Fibroblast of the aortic adventitia (primary cell): ENCODE data around the gene FAM131A. TPM values are rescaled to one million over a fixed set of nuclear protein-coding genes. Genes with fewer than 3 reads are reported as not detected.

Experiments used
- DNase-seq: peaks from one replicate; pipeline ENCODE4 v3.0.0-alpha.2; 2010; ENCODE audit warnings: low read depth
- H3K4me3 ChIP-seq: 2 replicates; pipeline ENCODE4 v1.5.1; 2011; ENCODE audit warnings: low read depth, mild to moderate bottlenecking, control low read depth, low read length, moderate library complexity
- CTCF ChIP-seq: IDR thresholded peaks from 2 replicates; pipeline ENCODE4 v1.5.1; 2011; ENCODE audit warnings: mild to moderate bottlenecking, low read length, control low read depth, inconsistent platforms; ENCODE audit not compliant: insufficient read depth
- total RNA-seq: library from RNA; depleted of rRNA; stranded (reverse); fragments of >200 nt; gene quantifications from 2 replicates; pipeline ENCODE4 v1.2.3, GENCODE V29; 2012; ENCODE audit warnings: low replicate concordance

FAM131A gene
- total RNA-seq, 1 donor = 14.0 TPM

GRCh38 chr3:184368586-184369183 lies 31.3 kb downstream of the FAM131A start:
- DNase-seq = peak; percentile 90
- TF ChIP-seq CTCF = no peak
- H3K4me3 ChIP-seq = no peak overlapping the region

- H3K4me3 ChIP-seq = no peak overlapping the region
- TF ChIP-seq CTCF = peak; percentile 100
- DNase-seq = peak; percentile 90
Measured at GRCh38 chr3:184371570-184372018, 34.2 kb downstream of the FAM131A start.

DNA sequence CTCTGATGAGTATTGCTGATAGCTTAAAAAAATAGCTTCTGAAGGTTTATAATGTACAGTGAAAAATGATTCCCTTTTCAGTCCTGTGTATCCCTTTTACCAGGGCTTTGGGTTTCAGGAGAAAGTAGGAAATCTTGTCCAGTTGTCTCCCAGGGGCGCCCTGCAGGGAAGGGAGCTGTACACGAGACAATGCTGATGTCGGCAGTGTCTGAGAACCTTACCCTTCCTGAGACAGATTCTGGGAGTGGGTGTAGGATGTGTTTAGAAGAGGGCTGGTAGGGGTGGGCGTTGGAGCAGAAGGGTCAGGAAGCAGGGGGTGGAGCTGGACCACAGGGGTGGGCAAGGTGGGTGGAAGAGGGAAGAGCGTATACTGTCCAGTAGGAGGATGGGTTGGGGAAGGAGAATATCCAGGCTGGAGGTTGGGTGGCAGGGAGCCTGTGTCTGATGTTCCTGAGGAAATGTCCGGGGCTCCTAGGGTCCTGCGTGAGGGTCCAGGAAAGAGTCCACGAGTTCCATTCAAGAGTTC lies 35.0 kb downstream of the FAM131A start:
- H3K4me3 ChIP-seq = no peak overlapping the region
- no peak for DNase-seq
- no peak for TF ChIP-seq CTCF

DNA sequence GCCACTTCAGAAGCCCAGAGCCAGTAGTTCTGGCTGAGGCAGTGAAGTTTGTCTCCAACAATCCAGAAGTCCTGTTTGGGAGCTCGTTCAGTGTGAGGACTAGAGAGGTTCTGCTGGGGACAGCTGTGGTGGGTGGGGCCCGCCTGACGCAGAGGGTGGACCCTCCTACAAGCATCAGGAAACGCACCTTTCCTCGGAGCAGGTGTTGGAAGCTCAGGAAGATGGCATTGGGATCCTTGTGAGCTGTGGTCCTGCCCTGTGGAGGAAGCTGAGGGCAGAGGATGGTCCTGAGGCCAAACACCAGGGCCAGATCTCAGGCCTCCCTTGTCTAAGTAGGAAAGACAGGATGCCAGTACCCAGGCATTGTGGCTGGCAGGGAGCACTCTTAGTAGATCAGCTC lies 35.5 kb downstream of the FAM131A start:
- no peak for TF ChIP-seq CTCF
- no peak for DNase-seq
- H3K4me3 ChIP-seq = no peak overlapping the region

GRCh38 chr3:184373422-184373821 lies 36.0 kb downstream of the FAM131A start:
- peak; percentile 83 for DNase-seq
- H3K4me3 ChIP-seq = no peak overlapping the region
- TF ChIP-seq CTCF = no peak

GRCh38 chr3:184375747-184376461 lies 38.5 kb downstream of the FAM131A start:
- no peak for TF ChIP-seq CTCF
- DNase-seq = no peak

More at GRCh38 chr3:184375747-184376461, 38.5 kb downstream of the FAM131A start:
- no peak overlapping the region for H3K4me3 ChIP-seq
